GM20000 (cell line): ENCODE results near the gene P2RY8.
A peak's percentile ranks its signal among the peaks of the same experiment; 100 is the strongest.

Source experiments
- DNase-seq: peaks from one replicate; pipeline ENCODE4 v3.0.0; 2012; ENCODE audit warnings: low spot score
- TF ChIP-seq, protein P1 (sequence below): IDR thresholded peaks from 2 replicates; pipeline ENCODE4 v1.5.1; 2012; ENCODE audit warnings: mild to moderate bottlenecking, control low read depth; ENCODE audit errors: extremely low read depth, missing control alignments

Gene P2RY8

DNA sequence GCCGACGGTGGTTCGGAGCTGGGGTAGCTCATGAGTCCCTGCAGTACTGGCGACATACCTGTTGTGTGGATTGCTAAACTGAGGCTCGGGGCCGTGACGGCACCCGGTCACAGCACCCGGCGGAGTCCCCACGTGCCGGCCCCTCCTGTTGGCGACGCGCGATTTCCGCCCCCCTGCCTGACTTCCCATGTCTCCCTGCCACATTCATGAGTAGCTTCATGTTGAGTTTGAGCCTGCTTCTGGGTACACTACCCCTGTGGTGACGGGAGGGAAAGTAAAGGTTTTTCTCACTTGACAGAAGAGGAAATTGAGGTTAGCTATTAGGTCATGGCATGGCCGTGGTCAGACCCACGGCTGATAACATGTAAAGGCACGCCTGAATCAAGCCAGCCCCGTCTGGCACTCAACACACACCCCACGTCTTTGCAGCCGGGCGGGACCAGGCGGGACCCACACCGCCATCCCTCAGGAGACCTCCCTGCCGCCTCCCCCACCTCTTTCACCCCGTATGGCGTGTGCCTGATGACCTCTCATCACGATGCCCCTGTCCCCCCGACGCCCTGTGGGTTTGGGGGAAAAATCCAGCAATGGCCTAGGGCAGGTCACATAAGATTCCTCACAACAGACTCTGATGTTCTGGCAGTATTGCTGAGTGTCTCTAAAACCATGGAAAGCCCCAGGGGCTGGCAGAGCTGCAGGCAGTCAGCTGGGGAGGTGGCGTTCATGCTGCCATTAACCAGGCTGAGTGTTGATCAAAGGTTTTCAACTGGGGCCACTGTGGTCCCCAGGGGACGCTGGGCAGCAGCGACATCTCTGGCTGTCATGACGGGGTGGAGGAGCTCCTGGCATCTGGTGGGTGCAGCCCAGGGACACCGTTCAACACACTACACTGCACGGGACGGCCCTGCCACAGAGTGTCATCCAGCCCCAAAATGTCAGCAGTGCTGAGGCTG is 29.2 kb downstream of the P2RY8 start:
- TF ChIP-seq, protein P1, sequence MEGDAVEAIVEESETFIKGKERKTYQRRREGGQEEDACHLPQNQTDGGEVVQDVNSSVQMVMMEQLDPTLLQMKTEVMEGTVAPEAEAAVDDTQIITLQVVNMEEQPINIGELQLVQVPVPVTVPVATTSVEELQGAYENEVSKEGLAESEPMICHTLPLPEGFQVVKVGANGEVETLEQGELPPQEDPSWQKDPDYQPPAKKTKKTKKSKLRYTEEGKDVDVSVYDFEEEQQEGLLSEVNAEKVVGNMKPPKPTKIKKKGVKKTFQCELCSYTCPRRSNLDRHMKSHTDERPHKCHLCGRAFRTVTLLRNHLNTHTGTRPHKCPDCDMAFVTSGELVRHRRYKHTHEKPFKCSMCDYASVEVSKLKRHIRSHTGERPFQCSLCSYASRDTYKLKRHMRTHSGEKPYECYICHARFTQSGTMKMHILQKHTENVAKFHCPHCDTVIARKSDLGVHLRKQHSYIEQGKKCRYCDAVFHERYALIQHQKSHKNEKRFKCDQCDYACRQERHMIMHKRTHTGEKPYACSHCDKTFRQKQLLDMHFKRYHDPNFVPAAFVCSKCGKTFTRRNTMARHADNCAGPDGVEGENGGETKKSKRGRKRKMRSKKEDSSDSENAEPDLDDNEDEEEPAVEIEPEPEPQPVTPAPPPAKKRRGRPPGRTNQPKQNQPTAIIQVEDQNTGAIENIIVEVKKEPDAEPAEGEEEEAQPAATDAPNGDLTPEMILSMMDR: no peak
- peak; percentile 69 for DNase-seq

DNA sequence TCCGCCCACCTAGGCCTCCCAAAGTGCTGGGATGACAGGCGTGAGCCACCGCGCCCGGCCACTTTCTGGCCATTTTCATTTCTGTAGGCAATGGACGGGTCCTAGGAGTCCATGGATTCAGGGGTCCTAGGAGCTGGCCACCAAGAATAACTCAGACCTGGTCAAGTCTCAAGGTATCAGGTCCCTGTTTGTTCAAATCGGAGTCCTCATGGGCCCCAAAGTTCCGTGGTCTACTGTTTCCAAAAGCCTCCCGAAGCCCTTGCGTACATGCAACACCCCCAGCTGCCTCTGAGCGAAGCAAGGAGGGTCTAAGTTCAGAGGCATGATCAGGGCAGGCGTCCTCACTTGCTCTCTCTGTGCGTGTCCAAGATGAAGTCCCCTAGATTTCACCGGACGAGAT is 30.1 kb downstream of the P2RY8 start:
- no peak for DNase-seq
- TF ChIP-seq, protein P1: no peak

DNA sequence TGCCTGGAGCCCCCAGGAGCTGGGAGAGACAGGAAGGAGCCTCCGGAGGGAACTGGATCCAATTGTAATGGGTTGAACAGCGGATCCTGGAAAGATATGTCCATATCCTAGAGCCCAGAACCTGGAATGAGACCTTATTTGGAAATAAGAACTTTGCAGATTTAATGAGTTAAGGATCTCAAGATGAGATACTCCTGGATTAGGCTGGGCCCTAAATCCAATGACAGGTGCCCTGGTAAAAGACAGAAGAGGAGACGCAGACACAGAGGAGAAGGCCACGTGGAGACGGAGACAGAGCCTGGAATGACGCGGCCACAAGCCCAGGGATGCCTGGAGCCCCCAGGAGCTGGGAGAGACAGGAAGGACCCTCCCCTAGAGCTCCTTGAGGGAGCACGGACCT is 34.1 kb downstream of the P2RY8 start:
- no peak for DNase-seq
- TF ChIP-seq, protein P1: no peak

DNA sequence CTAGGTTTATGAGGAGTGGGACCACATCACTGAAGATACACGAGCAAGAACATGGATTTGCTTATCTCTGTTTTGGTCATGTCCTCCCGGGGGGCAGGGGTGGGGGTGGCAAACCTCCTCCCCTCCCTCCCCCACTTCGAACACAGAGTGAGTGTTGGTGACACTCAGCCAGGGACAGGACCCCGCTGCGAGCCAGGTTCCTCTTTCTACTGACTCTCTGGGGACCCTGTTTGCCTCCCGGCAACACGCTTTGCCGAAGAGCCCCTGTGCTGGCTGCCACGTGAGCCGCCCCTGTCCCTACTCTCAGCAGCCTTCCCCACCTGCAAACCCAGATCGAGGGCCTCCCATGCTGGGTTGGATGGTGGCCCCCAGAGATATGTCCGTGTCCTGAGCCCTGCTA is 34.7 kb downstream of the P2RY8 start:
- TF ChIP-seq, protein P1: no peak
- DNase-seq: peak; percentile 64

DNA sequence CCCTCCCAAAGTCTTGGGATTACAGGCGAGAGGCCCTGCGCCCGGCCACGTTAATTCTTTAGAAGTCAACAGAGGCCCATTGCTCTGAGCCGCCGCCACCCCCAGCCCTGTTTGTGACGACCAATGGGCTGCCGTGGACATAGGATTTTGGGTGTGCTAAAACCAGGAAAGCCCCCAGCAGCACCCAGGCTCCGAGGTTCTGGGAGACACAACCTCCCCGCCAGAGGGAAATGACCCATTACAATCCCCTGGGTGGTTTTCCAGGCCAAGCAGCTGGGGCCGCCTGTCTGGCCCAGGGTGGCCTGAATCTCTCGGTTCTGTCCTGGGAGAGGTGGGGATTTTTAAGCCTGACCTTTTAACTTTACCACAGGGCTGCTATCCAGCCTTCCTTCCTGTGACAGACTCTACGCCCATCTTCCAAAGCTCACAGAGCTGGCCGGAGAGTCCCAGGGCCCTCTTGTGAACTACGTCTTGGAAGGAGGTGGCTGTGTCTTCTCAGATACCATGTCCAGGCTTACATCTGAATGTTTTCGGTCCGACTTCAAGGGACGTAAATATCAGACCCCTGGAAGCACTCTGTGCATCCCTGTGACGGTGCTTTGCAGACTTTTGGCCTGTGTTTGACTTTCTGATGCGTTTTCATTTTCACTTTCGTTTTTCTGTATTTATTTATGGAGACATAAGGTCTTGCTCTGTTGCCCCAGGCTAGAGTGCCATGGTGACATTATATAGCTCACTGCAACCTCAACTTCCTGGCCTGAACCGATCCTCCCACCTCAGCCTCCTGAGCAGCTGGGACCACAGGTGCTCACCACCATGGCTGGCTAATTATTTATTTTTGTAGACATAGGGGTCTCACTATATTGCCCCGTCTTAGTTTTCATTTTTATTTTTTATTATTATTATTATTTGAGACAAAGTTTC is 36.0 kb downstream of the P2RY8 start:
- TF ChIP-seq, protein P1: no peak
- peak; percentile 67 for DNase-seq

DNA sequence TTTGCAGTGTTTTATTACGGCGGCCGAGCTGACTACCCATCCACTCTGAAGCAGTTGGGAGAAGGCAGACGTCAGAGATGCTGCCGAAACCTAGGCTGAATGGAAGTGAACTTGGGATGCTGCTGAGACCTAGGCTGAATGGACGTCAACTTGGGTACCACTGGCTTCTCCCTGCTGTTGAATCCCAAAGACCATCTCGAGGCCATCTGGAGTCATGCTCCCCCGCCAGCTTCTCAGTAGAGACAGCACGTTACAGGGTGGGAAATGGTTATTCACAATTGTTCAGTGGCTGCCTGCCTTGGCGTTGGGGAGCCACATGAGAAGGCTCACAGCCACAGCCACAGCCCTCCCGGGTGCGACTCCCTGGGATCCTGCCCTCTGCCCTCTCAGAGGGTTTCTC is 40.9 kb downstream of the P2RY8 start:
- DNase-seq: no peak
- TF ChIP-seq, protein P1: no peak
